Right hindlimb (tissue), 1 donor: Measurements from ENCODE around the gene LAMTOR4.
"Not testable (repeated sequence)": the region's sequence is repeated elsewhere in the genome, so short reads cannot be mapped to it uniquely, and the experiment has no call there.

ENCODE experiments used
- DNase-seq: peaks from one replicate; pipeline ENCODE4 v3.0.0-alpha.2; 2018

LAMTOR4 gene

GRCh38 chr7:100124301-100125230, 24.2 kb upstream of the LAMTOR4 start:
- DNase-seq: no peak

- no peak for DNase-seq
Measured at GRCh38 chr7:100126239-100126930, 22.3 kb upstream of the LAMTOR4 start.

GRCh38 chr7:100126931-100127865, 21.5 kb upstream of the LAMTOR4 start, which contains the start of gene MBLAC1:
Gene MBLAC1 (plus strand): TSS chr7:100126967. CDS start chr7:100127396, 429 bp downstream.
- peak; percentile 94 for DNase-seq

- DNase-seq: peak; percentile 56
Measured at GRCh38 chr7:100127866-100128636, 20.7 kb upstream of the LAMTOR4 start.

- DNase-seq: no peak
Measured at GRCh38 chr7:100128637-100128963, 20.1 kb upstream of the LAMTOR4 start.

- DNase-seq: not testable (repeated sequence)
Measured at GRCh38 chr7:100130220-100130607, 18.5 kb upstream of the LAMTOR4 start.

GRCh38 chr7:100130608-100131453, 17.9 kb upstream of the LAMTOR4 start:
- peak; percentile 83 for DNase-seq

GRCh38 chr7:100132126-100132525, 16.6 kb upstream of the LAMTOR4 start:
- no peak for DNase-seq

- DNase-seq: peak; percentile 66
Measured at GRCh38 chr7:100132697-100133151, 16.0 kb upstream of the LAMTOR4 start.

- DNase-seq: no peak
Measured at GRCh38 chr7:100137851-100138760, 10.6 kb upstream of the LAMTOR4 start.

GRCh38 chr7:100141555-100141949, 7.2 kb upstream of the LAMTOR4 start:
- no peak for DNase-seq

GRCh38 chr7:100142461-100142860, 6.3 kb upstream of the LAMTOR4 start:
- no peak for DNase-seq

GRCh38 chr7:100146350-100146749, 2.4 kb upstream of the LAMTOR4 start:
- DNase-seq: not testable (repeated sequence)

GRCh38 chr7:100147278-100147677, 1.4 kb upstream of the LAMTOR4 start:
- DNase-seq: no peak

GRCh38 chr7:100148225-100148558, 526 bp upstream of the LAMTOR4 start:
- DNase-seq: no peak

- no peak for DNase-seq
Measured at GRCh38 chr7:100152404-100152803, 3.7 kb downstream of the LAMTOR4 start.

- no peak for DNase-seq
Measured at GRCh38 chr7:100152937-100153666, 4.4 kb downstream of the LAMTOR4 start.

GRCh38 chr7:100153708-100154535, 5.2 kb downstream of the LAMTOR4 start:
- no peak for DNase-seq
